Caco-2 (cell line): Measurements from ENCODE around the gene GPRIN1. TPM values are rescaled to one million over a fixed set of nuclear protein-coding genes. Genes with fewer than 3 reads are reported as not detected.

Experiments
- BruUV-seq: library from RNA; stranded (reverse); fragments of 400-500 nt; replicated peaks from 2 replicates; lab custom pipeline; 2021; lab: Mats Ljungman, UMichigan
- CTCF ChIA-PET: fragments of 300-600 bp; sonication (Branson Sonifier 250); formaldehyde crosslinking; loops from one replicate; lab custom pipeline; 2022; ENCODE audit warnings: antibody characterized with exemption; lab: Charles Lee
- POLR2A ChIA-PET: fragments of 300-600 bp; sonication (Branson Sonifier 250); formaldehyde crosslinking; loops from one replicate; lab custom pipeline; 2022; ENCODE audit warnings: antibody characterized with exemption; lab: Charles Lee
- DNase-seq, 2 experiments: peaks; one replicate each; pipeline versions ENCODE4 v3.0.0 to v3.0.0-alpha.2; 2020 to 2022
- H3K27me3 ChIP-seq: replicated peaks from 2 replicates; pipeline ENCODE4 v1.6.0; 2011; ENCODE audit warnings: low read length; ENCODE audit not compliant: control insufficient read depth, insufficient read depth
- H3K36me3 ChIP-seq: 2 replicates; pipeline ENCODE4 v1.5.1; 2011; ENCODE audit warnings: low read length; ENCODE audit not compliant: control insufficient read depth, insufficient read depth
- H3K4me1 ChIP-seq: fragments of 250-450 bp; sonication (Bioruptor Pico); 2 replicates; pipeline ENCODE4 v1.5.1; 2020; ENCODE audit warnings: mild to moderate bottlenecking
- H3K4me3 ChIP-seq: 2 replicates; pipeline ENCODE4 v1.5.1; 2011; ENCODE audit warnings: low read depth, mild to moderate bottlenecking, control low read depth, low read length
- H3K9me3 ChIP-seq: fragments of 250-450 bp; sonication (Bioruptor Pico); 2 replicates; pipeline ENCODE4 v1.5.1; 2020; ENCODE audit warnings: mild to moderate bottlenecking, moderate library complexity
- H3K27ac Mint-ChIP-seq: one replicate; pipeline ENCODE4 v1.8.0; 2022; ENCODE audit warnings: mixed read lengths; ENCODE audit not compliant: unreplicated experiment
- H3K27me3 Mint-ChIP-seq: one replicate; pipeline ENCODE4 v1.8.0; 2022; ENCODE audit warnings: mixed read lengths; ENCODE audit not compliant: insufficient read depth, unreplicated experiment
- H3K36me3 Mint-ChIP-seq: one replicate; pipeline ENCODE4 v1.8.0; 2022; ENCODE audit warnings: mild to moderate bottlenecking, mixed read lengths; ENCODE audit not compliant: insufficient read depth, unreplicated experiment
- H3K4me1 Mint-ChIP-seq: one replicate; pipeline ENCODE4 v1.8.0; 2022; ENCODE audit warnings: low read depth, mixed read lengths; ENCODE audit not compliant: unreplicated experiment
- H3K4me3 Mint-ChIP-seq: one replicate; pipeline ENCODE4 v1.8.0; 2022; ENCODE audit warnings: mild to moderate bottlenecking, moderate library complexity, mixed read lengths; ENCODE audit not compliant: unreplicated experiment
- H3K9me3 Mint-ChIP-seq: one replicate; pipeline ENCODE4 v1.8.0; 2022; ENCODE audit warnings: mixed read lengths; ENCODE audit not compliant: unreplicated experiment
- CTCF ChIP-seq, 2 experiments: fragments of 200-600 bp in 1 of 2; IDR thresholded peaks; 1 replicate in 1 of 2; 2 replicates in 1 of 2; pipeline versions ENCODE4 v1.5.1 to v1.8.0; 2011 to 2022; ENCODE audit warnings: antibody characterized with exemption in 1 of 2, control low read depth in 1 of 2, inconsistent platforms in 1 of 2, low read depth in 1 of 2, low read length in 1 of 2, mild to moderate bottlenecking in 1 of 2, moderate library complexity in 1 of 2; ENCODE audit not compliant: insufficient read depth in 1 of 2, severe bottlenecking in 1 of 2, unreplicated experiment in 1 of 2
- intact Hi-C: fragments of 100-400 bp; cut with micrococcal nuclease; formaldehyde crosslinking; loops from one replicate; pipeline ENCODE4 v1.10.0; 2022; ENCODE audit not compliant: unreplicated experiment
- total RNA-seq: library from RNA; stranded (reverse); gene quantifications from 2 replicates; pipeline ENCODE4 v1.2.3, GENCODE V29; 2022

The GPRIN1 gene
- total RNA-seq, 1 experiment from 2014 or later: 3.9 TPM

- H3K9me3 ChIP-seq: no peaks in the 10 kb centered on the region
- H3K9me3 Mint-ChIP-seq: no peaks in the 10 kb centered on the region
- H3K27ac Mint-ChIP-seq: no peak overlapping the region
- H3K4me3 ChIP-seq: no peak overlapping the region
- no TSS peak for BruUV-seq
- CTCF ChIA-PET: no interaction called here
- H3K4me1 ChIP-seq: 0 out of 2 replicates have a peak, but pooled peaks cover 6% of the 10 kb centered on the region
- H3K4me1 Mint-ChIP-seq: peaks cover 8% of the 10 kb centered on the region
- no peak overlapping the region for H3K4me3 Mint-ChIP-seq
- POLR2A ChIA-PET: no interaction called here
- peaks cover 9% of the 10 kb centered on the region for H3K36me3 Mint-ChIP-seq
- no peaks in the 10 kb centered on the region for H3K36me3 ChIP-seq
- DNase-seq: no peak
- intact Hi-C loops: no loop called here
- no peaks in the 10 kb centered on the region for H3K27me3 ChIP-seq
- TF ChIP-seq CTCF (IDR thresholded peaks at IDR 0.05; ENCODE audit: insufficient read depth in 1 of 2, low read depth in 1 of 2, low read length in 1 of 2, severe bottlenecking in 1 of 2, unreplicated experiment in 1 of 2): no peak
- peaks cover 24% of the 10 kb centered on the region for H3K27me3 Mint-ChIP-seq
Observed at GRCh38 chr5:176612855-176613254, 2.9 kb upstream of the GPRIN1 start.

- H3K9me3 ChIP-seq: no peaks in the 10 kb centered on the region
- Mint-ChIP-seq H3K27me3 (peaks cover 19% of the 10 kb centered on the region), H3K4me1 (peaks cover 8% of the 10 kb centered on the region), H3K4me3 (no peak overlapping the region), H3K27ac (no peak overlapping the region), H3K36me3 (peaks cover 9% of the 10 kb centered on the region), H3K9me3 (no peaks in the 10 kb centered on the region)
- no peak overlapping the region for H3K4me3 ChIP-seq
- H3K4me1 ChIP-seq: 0 out of 2 replicates have a peak, but pooled peaks cover 6% of the 10 kb centered on the region
- TF ChIP-seq CTCF (IDR thresholded peaks at IDR 0.05; ENCODE audit: insufficient read depth in 1 of 2, low read depth in 1 of 2, low read length in 1 of 2, severe bottlenecking in 1 of 2, unreplicated experiment in 1 of 2): no peak
- intact Hi-C loops: no loop called here
- no peak for DNase-seq
- BruUV-seq: no TSS peak
- POLR2A ChIA-PET: no interaction called here
- H3K36me3 ChIP-seq: no peaks in the 10 kb centered on the region
- CTCF ChIA-PET: no interaction called here
- H3K27me3 ChIP-seq: no peaks in the 10 kb centered on the region
Observed at GRCh38 chr5:176612008-176612407, 2.1 kb upstream of the GPRIN1 start.

GRCh38 chr5:176611435-176611834, 1.5 kb upstream of the GPRIN1 start:
- peaks cover 8% of the 10 kb centered on the region for H3K4me1 Mint-ChIP-seq
- DNase-seq: peak; percentile 73 to 85
- ChIA-PET POLR2A (no interaction called here), CTCF (no interaction called here)
- H3K9me3 ChIP-seq: no peaks in the 10 kb centered on the region
- no peak overlapping the region for H3K4me3 ChIP-seq
- no peaks in the 10 kb centered on the region for H3K27me3 ChIP-seq
- peaks cover 19% of the 10 kb centered on the region for H3K27me3 Mint-ChIP-seq
- 0 out of 2 replicates have a peak, but pooled peaks cover 6% of the 10 kb centered on the region for H3K4me1 ChIP-seq
- BruUV-seq: no TSS peak
- no peak overlapping the region for H3K4me3 Mint-ChIP-seq
- no peak overlapping the region for H3K27ac Mint-ChIP-seq
- peaks cover 9% of the 10 kb centered on the region for H3K36me3 Mint-ChIP-seq
- no peaks in the 10 kb centered on the region for H3K36me3 ChIP-seq
- no peaks in the 10 kb centered on the region for H3K9me3 Mint-ChIP-seq
- no peak for TF ChIP-seq CTCF (IDR thresholded peaks at IDR 0.05; ENCODE audit: insufficient read depth in 1 of 2, low read depth in 1 of 2, low read length in 1 of 2, severe bottlenecking in 1 of 2, unreplicated experiment in 1 of 2)
- intact Hi-C loops: no loop called here
